Astrocyte (in vitro differentiated cells and primary cell): ENCODE results near the gene TMEM132C.

ENCODE experiments used
- EZH2 ChIP-seq: IDR thresholded peaks from 2 replicates; pipeline ENCODE4 v1.6.1; 2012; ENCODE audit warnings: mild to moderate bottlenecking, low read length, inconsistent platforms; ENCODE audit not compliant: insufficient read depth
- TF ChIP-seq, protein P1 (sequence below): IDR thresholded peaks from 2 replicates; pipeline ENCODE4 v1.5.1; 2011; ENCODE audit warnings: low read depth, mild to moderate bottlenecking, inconsistent platforms, low read length, moderate library complexity; ENCODE audit not compliant: insufficient read depth

DNA sequence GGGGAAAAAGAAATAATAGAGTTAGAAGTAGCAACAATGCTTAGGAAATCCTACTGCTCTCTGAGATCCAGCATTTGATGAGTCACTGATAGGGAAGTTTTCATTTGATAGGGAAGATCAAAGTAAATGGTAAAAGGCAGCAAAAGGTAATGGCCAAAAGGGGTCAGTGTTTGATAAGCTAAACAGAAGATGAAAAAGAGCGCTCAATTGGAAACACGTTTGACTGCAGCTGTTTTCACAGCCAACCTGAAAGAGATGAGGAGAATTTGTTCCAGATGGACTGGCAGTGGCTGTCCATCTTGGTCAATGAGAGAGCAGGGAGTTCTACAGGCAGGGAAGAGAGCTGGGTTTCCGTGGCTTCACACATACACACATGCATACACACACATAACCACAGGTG is 264.2 kb downstream of the TMEM132C start:
- TF ChIP-seq, protein P1, sequence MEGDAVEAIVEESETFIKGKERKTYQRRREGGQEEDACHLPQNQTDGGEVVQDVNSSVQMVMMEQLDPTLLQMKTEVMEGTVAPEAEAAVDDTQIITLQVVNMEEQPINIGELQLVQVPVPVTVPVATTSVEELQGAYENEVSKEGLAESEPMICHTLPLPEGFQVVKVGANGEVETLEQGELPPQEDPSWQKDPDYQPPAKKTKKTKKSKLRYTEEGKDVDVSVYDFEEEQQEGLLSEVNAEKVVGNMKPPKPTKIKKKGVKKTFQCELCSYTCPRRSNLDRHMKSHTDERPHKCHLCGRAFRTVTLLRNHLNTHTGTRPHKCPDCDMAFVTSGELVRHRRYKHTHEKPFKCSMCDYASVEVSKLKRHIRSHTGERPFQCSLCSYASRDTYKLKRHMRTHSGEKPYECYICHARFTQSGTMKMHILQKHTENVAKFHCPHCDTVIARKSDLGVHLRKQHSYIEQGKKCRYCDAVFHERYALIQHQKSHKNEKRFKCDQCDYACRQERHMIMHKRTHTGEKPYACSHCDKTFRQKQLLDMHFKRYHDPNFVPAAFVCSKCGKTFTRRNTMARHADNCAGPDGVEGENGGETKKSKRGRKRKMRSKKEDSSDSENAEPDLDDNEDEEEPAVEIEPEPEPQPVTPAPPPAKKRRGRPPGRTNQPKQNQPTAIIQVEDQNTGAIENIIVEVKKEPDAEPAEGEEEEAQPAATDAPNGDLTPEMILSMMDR, result no peak
- no peak for TF ChIP-seq EZH2
